ENCODE data around the gene PAPOLB.
A peak's percentile ranks its signal among the peaks of the same experiment; 100 is the strongest.

The PAPOLB gene

DNA sequence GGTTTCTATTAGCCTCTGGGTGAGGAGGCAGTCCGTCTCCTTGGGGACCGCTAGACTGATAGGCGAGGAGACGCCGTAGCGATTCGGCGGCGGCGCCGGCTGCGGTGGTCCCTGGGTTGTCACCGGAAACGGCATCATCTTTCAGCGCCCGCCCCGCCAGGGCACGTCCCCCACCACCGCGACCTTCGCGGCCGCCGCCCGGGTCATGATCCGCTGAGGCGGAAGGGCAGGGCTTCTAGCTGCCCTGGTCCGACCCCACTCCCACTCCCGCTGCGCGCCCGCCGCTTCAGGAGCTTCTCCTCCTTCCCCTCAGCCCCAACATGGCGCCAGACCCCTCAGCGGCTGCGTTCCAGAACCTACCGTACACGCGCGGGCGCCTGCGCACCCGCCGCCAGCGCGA lies at the start of gene PAPOLB:
TSS of gene PAPOLB (minus strand) at position 358 of the 400 bp plus-strand sequence. CDS start at position 138, 220 bp downstream.
- H3K4me3 ChIP-seq, result peak within 1 kb of the TSS; percentile 65
- TF ChIP-seq, protein P1, sequence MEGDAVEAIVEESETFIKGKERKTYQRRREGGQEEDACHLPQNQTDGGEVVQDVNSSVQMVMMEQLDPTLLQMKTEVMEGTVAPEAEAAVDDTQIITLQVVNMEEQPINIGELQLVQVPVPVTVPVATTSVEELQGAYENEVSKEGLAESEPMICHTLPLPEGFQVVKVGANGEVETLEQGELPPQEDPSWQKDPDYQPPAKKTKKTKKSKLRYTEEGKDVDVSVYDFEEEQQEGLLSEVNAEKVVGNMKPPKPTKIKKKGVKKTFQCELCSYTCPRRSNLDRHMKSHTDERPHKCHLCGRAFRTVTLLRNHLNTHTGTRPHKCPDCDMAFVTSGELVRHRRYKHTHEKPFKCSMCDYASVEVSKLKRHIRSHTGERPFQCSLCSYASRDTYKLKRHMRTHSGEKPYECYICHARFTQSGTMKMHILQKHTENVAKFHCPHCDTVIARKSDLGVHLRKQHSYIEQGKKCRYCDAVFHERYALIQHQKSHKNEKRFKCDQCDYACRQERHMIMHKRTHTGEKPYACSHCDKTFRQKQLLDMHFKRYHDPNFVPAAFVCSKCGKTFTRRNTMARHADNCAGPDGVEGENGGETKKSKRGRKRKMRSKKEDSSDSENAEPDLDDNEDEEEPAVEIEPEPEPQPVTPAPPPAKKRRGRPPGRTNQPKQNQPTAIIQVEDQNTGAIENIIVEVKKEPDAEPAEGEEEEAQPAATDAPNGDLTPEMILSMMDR (IDR thresholded peaks at IDR 0.05), result no peak
- no peak within 1 kb of the TSS for H3K27ac ChIP-seq
- peak; percentile 50 for DNase-seq (ENCODE audit: low spot score)

DNA sequence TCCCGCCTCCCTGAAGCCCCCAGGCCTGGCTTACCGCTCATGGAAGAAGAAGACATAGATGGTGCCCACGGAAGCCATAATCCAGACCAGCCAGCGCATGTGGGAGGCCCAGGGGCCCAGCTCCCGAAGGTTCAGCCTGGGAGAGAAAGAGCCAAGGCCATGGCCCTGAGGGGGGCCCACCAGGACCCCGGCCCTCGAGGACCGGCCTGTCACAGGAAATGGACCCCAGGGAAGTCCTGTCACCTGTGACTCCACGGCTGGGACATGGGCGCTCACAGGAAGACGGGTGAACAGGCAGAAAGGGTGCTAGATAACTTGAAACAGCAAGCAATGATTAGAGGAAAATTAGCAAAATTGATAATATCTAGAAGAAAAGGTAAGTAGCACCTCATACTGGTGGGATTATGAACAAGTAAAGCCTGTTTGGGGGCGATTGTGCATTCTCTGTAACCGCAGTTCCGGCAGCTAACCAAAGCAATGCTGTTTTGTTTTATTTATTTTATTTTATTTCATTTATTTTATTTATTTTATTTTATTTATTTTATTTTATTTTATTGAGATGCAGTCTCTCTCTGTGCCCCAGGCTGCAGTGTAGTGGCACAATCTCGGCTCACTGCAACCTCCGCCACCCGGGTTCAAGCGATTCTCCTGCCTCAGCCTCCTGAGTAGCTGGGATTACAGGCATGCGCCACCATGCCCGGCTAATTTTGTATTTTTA lies 49.4 kb upstream of the PAPOLB start:
- no peak for DNase-seq (ENCODE audit: low spot score)
- Histone ChIP-seq H3K4me3 (no peak overlapping the region), H3K27ac (no peak overlapping the region)
- TF ChIP-seq, protein P1 (IDR thresholded peaks at IDR 0.05), result no peak

DNA sequence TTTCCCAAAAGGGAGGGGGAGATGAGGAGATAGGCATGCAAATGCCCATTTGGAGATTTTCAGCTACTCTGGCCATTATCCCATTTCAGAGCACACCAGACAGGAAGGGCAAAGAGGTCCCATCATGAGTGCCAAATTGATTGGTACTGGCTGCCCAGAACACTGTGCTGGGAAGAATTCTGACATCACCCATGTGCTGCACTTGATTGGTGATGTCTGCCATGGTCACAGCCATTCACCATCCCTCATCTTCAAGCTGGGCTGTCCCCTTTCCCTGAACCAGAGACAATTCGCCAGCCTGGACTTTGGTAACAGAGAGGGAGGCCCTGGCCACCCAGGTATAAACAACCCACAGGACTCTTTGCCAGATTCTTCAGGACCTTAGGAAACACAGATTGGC lies 44.9 kb upstream of the PAPOLB start:
- no peak overlapping the region for H3K4me3 ChIP-seq
- TF ChIP-seq, protein P1 (IDR thresholded peaks at IDR 0.05), result no peak
- no peak overlapping the region for H3K27ac ChIP-seq
- no peak for DNase-seq (ENCODE audit: low spot score)

DNA sequence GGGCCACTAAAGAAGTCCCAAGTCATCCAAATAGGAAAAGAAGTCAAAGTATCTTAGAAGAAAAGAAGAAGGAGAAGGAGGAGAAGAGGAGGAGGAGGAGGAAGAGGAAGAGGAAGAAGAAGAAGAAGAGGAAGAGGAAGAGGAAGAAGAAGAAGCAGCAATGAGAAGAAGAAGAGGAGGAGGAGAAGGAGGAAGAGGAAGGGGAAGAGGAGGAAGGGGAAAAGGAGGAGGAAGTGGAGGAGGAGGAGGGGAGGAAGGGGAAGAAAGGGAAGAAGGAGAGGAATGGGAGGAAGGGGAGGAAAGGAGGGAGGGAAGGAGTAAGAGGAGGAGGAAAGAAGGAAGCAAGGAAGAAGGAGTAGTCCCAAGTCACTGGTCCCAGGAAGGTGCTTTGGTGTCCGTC lies 43.3 kb upstream of the PAPOLB start:
- no peak overlapping the region for H3K4me3 ChIP-seq
- no peak overlapping the region for H3K27ac ChIP-seq
- no peak for DNase-seq (ENCODE audit: low spot score)
- TF ChIP-seq, protein P1 (IDR thresholded peaks at IDR 0.05), result no peak

DNA sequence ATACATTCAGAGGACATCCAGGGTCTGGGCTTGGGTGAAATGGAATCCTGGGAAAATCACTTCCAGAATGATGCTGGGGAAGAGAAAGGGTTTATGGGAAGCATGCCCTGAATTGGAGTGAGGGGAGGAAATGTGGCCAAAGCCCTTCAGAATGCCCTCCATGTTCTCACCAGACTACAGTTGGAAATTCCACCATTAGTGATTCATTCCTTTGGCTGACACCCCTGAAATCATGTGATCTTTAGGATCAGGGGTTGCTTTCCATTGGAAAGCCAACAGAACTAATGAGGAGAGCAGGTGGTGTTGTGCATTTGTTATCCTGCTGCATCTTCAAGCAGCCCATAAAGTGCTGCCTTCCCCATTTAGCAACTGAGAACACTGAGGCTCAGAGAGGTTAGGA lies 42.5 kb upstream of the PAPOLB start:
- TF ChIP-seq, protein P1 (IDR thresholded peaks at IDR 0.05), result no peak
- no peak overlapping the region for H3K4me3 ChIP-seq
- H3K27ac ChIP-seq, result no peak overlapping the region
- no peak for DNase-seq (ENCODE audit: low spot score)

DNA sequence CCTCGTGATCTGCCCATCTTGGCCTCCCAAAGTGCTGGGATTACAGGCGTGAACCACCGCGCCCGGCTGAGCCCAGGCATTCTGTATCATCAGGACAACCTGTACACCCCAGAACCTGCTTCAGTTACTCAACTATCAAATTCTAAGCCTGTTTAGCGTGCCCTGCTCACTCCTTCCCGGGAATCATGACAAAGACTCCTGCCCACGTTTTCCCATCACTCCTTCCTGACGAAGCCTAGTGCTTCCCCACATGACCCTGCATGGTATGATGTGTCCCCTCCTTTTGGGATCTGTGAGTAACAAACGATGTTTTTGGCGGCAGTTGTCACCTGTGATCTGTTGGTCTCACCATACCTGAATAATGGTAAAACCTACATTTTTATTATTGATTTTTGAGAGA lies 33.9 kb upstream of the PAPOLB start:
- no peak overlapping the region for H3K4me3 ChIP-seq
- no peak overlapping the region for H3K27ac ChIP-seq
- no peak for DNase-seq (ENCODE audit: low spot score)
- TF ChIP-seq, protein P1 (IDR thresholded peaks at IDR 0.05), result no peak

DNA sequence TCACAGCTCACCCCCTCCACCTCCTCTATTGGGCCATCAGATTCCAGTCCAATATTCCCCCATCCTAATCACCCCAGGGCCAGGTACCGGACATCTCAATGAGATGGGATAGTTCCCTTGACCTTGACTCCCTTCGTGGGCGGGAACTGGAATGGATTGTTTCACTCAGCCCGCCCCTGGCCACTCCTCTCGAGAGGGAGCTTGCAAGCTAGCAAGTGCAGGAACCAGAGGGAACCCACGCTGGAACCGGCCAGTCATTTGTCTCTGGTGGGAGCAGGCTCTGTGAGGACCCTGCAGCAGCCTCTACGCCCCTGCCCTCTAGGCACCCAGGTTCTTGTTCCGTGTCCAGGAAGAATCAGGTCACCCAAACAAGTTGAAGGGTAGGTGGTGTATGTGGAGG lies 32.7 kb upstream of the PAPOLB start:
- no peak overlapping the region for H3K27ac ChIP-seq
- DNase-seq (ENCODE audit: low spot score), result no peak
- TF ChIP-seq, protein P1 (IDR thresholded peaks at IDR 0.05), result no peak
- H3K4me3 ChIP-seq, result no peak overlapping the region

Data from coronary artery (tissue), 2 donors.